Upper lobe of left lung (tissue), 6 donors: ENCODE data around the gene TRAF2. TPM values are rescaled to one million over a fixed set of nuclear protein-coding genes. Genes with fewer than 3 reads are reported as not detected.
A peak's percentile ranks its signal among the peaks of the same experiment; 100 is the strongest.

Experiments
- ATAC-seq, 2 donors: fragments of 200-7000 bp; cut with Tn5 transposase; one replicate each; pipeline ENCODE4 v1.9.1; 2022; ENCODE audit warnings: mild to moderate bottlenecking in 2 of 2, moderate library complexity in 2 of 2; ENCODE audit not compliant: low FRiP score in 2 of 2
- DNase-seq, 2 donors: peaks; one replicate each; pipeline ENCODE4 v3.0.0-alpha.2; 2019 to 2020
- H3K27ac ChIP-seq, 4 donors: fragments of 200-600 bp; sonication (generic); one replicate each; pipeline ENCODE4 v1.5.1; 2016 to 2019
- H3K27me3 ChIP-seq, 4 donors: fragments of 200-600 bp; sonication (generic); one replicate each; pipeline ENCODE4 v1.5.1; 2017 to 2019
- H3K36me3 ChIP-seq, 4 donors: fragments of 200-600 bp; sonication (generic); one replicate each; pipeline ENCODE4 v1.5.1; 2016 to 2019
- H3K4me1 ChIP-seq, 4 donors: fragments of 200-600 bp; sonication (generic); one replicate each; pipeline ENCODE4 v1.5.1; 2018 to 2019
- H3K4me3 ChIP-seq, 4 donors: fragments of 200-600 bp; sonication (generic); one replicate each; pipeline ENCODE4 v1.5.1; 2017 to 2019; ENCODE audit warnings: mild to moderate bottlenecking in 2 of 4, moderate library complexity in 1 of 4
- H3K9me3 ChIP-seq, 4 donors: fragments of 200-600 bp; sonication (generic); one replicate each; pipeline ENCODE4 v1.5.1; 2018 to 2019
- CTCF ChIP-seq, 6 experiments: fragments of 450-650 bp in 4 of 6; fragments of 200-600 bp in 2 of 6; sonication (generic) in 2 of 6; IDR thresholded peaks; one replicate each; pipeline ENCODE4 v1.5.1; 2016 to 2019; ENCODE audit warnings: antibody characterized with exemption in 6 of 6
- EP300 ChIP-seq, 4 donors: sonication (generic); formaldehyde crosslinking; IDR thresholded peaks; one replicate each; pipeline ENCODE4 v1.5.1; 2017; ENCODE audit warnings: antibody characterized with exemption in 4 of 4, control low read depth in 2 of 4
- POLR2A ChIP-seq, 4 donors: fragments of 450-650 bp; IDR thresholded peaks; one replicate each; pipeline ENCODE4 v1.5.1; 2016 to 2017; ENCODE audit warnings: antibody characterized with exemption in 4 of 4, mild to moderate bottlenecking in 2 of 4
- POLR2AphosphoS5 ChIP-seq, 2 donors: sonication (generic); formaldehyde crosslinking; IDR thresholded peaks; one replicate each; pipeline ENCODE4 v1.5.1; 2017; ENCODE audit warnings: antibody characterized with exemption in 2 of 2
- whole genome bisulfite sequencing, 2 donors: methylation state at CpG; one replicate each; pipeline ENCODE4 v1.1.5; 2017 to 2018; 5-methylcytosine and 5-hydroxymethylcytosine counted together
- total RNA-seq, 6 donors: library from RNA; depleted of rRNA in 4 of 6; stranded (reverse); fragments of >200 nt in 4 of 6; gene quantifications; one replicate each; pipeline versions ENCODE4 v1.1.0 to v1.2.1, GENCODE V29; 2016 to 2021
- donor health status: DM: no; HTN: no; CAD: no; lungs with moderate emphysema.
- donor health status: DM: no; HTN: yes; CAD: no; lungs with severe emphysema.

Gene TRAF2
- total RNA-seq, 6 donors from 2014 or later: 10.6 to 20.8 (median 13.4) TPM

- H3K4me1 ChIP-seq: peaks cover 47 to 64% (median 51%) of the 10 kb centered on the region in 4 donors
- 0 to 1% methylated on average over 6 to 44 of the region's 53 CpGs for WGBS, 2 donors
- TF ChIP-seq POLR2A (IDR thresholded peaks at IDR 0.05): no peak
- TF ChIP-seq EP300 (IDR thresholded peaks at IDR 0.05): no peak
- TF ChIP-seq CTCF (IDR thresholded peaks at IDR 0.05): no peak
- TF ChIP-seq POLR2AphosphoS5 (IDR thresholded peaks at IDR 0.05): no peak
- peak overlapping the region; percentile 78 to 89 (median 88) for H3K27ac ChIP-seq
- H3K36me3 ChIP-seq: peaks cover 0 to 14% (median 8%) of the 10 kb centered on the region in 4 donors
- DNase-seq (peak in 1 of 2 donors; percentile 91), ATAC-seq (peak; percentile 25 to 35)
- no peaks in the 10 kb centered on the region for H3K9me3 ChIP-seq
- peak overlapping the region; percentile 56 to 94 (median 76) for H3K4me3 ChIP-seq
- H3K27me3 ChIP-seq: peaks cover 0 to 38% (median 35%) of the 10 kb centered on the region in 4 donors
Measured at GRCh38 chr9:136848393-136849037, 37.8 kb upstream of the TRAF2 start.

GRCh38 chr9:136849038-136849959 is 37.0 kb upstream of the TRAF2 start, which contains the start of gene PHPT1:
Gene PHPT1, plus strand, starts transcription at chr9:136849409. Its CDS starts 22 bp downstream, at chr9:136849431.
- peak; percentile 98 for DNase-seq
- ATAC-seq: peak; percentile 93 to 97
- Histone ChIP-seq H3K4me3 (peak within 1 kb of the TSS; percentile 56 to 94 (median 76)), H3K36me3 (peaks cover 0 to 14% (median 8%) of the 10 kb centered on the region in 4 donors), H3K27me3 (peaks cover 0 to 32% (median 28%) of the 10 kb centered on the region in 4 donors), H3K27ac (peak within 1 kb of the TSS; percentile 78 to 89 (median 88)), H3K9me3 (no peaks in the 10 kb centered on the region), H3K4me1 (peaks cover 39 to 60% (median 43%) of the 10 kb centered on the region in 4 donors)
- TF ChIP-seq POLR2AphosphoS5 (IDR thresholded peaks at IDR 0.05) (peak; percentile 87 to 89), POLR2A (IDR thresholded peaks at IDR 0.05) (peak in 3 of 4 donors; percentile 49 to 93 (median 64)), EP300 (IDR thresholded peaks at IDR 0.05) (no peak), CTCF (IDR thresholded peaks at IDR 0.05) (peak in 2 of 6 experiments; percentile 6 to 9)
- WGBS, 2 donors: 0 to 1% methylated on average over 28 to 44 of the region's 77 CpGs

DNA sequence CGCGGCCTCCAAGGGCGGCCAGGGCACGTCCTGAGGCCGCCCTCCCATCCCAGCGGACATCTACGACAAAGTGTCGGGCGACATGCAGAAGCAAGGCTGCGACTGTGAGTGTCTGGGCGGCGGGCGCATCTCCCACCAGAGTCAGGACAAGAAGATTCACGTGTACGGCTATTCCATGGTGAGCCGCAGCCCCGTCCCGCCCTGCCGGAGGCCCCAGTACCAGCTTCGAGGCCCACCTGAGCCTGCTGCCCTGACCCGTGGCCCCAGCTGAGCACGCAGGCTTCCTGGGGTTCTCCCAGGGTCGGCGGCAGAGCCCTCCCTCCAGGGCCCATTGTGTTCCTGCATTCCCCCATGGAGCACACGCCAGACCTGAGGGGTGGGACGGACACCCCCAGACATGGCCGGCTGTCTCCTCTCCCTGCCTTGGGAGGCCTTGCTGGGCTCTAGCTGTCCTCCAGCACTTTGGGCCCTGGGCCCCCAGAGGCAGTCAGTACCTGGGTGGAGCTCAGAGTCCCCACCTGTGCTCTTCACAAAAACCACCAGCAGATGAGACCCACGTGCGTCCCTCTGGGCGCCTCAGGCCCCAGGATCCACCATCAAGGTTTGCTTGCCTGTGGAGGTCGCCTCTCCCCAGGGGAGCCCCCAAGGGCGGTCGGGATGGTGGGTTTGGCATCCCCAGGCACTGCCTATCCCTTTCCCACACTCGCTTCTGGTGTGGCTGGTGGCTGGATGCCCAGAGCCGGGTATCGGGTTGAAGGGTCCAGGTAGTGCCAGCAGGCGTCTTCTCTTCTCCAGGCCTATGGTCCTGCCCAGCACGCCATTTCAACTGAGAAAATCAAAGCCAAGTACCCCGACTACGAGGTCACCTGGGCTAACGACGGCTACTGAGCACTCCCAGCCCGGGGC is 36.1 kb upstream of the TRAF2 start:
- peak in 1 of 2 donors; percentile 86 for DNase-seq
- 55 to 57% methylated on average over 16 to 43 of the region's 43 CpGs for WGBS, 2 donors
- Histone ChIP-seq H3K27me3 (peaks cover 0 to 27% (median 23%) of the 10 kb centered on the region in 4 donors), H3K36me3 (peaks cover 0 to 14% (median 8%) of the 10 kb centered on the region in 4 donors), H3K27ac (peak overlapping the region in 3 of 4 donors; percentile 87 to 89 (median 88)), H3K9me3 (no peaks in the 10 kb centered on the region), H3K4me1 (peaks cover 34 to 52% (median 40%) of the 10 kb centered on the region in 4 donors), H3K4me3 (peak overlapping the region; percentile 1 to 88 (median 60))
- TF ChIP-seq POLR2AphosphoS5 (IDR thresholded peaks at IDR 0.05): no peak
- TF ChIP-seq CTCF (IDR thresholded peaks at IDR 0.05): no peak
- ATAC-seq: no peak
